Activated naive CD4-positive, alpha-beta T cell treated with anti-CD3 and anti-CD28 coated beads for 36 hours (primary cell): ENCODE results near the gene TTLL12. TPM values are rescaled to one million over a fixed set of nuclear protein-coding genes. Genes with fewer than 3 reads are reported as not detected.

Experiments used
- CTCF ChIA-PET: fragments of 350-600 bp; sonication (Branson Sonifier 250); formaldehyde crosslinking; loops from one replicate; lab custom pipeline; 2021; ENCODE audit warnings: antibody characterized with exemption; lab: Charles Lee
- DNase-seq: peaks from one replicate; pipeline ENCODE4 v3.0.0-alpha.2; 2020
- H3K27ac Mint-ChIP-seq: one replicate; pipeline ENCODE4 v1.8.0; 2021; ENCODE audit warnings: mild to moderate bottlenecking, mixed read lengths
- H3K27me3 Mint-ChIP-seq: one replicate; pipeline ENCODE4 v1.8.0; 2021; ENCODE audit warnings: low read depth, mixed read lengths
- H3K36me3 Mint-ChIP-seq: one replicate; pipeline ENCODE4 v1.8.0; 2021; ENCODE audit warnings: low read depth, mixed read lengths
- H3K4me1 Mint-ChIP-seq: one replicate; pipeline ENCODE4 v1.8.0; 2021; ENCODE audit warnings: low read depth, mixed read lengths
- H3K4me3 Mint-ChIP-seq: one replicate; pipeline ENCODE4 v1.8.0; 2021; ENCODE audit warnings: mild to moderate bottlenecking, moderate library complexity, mixed read lengths
- H3K9me3 Mint-ChIP-seq: one replicate; pipeline ENCODE4 v1.8.0; 2021; ENCODE audit warnings: mixed read lengths
- intact Hi-C: fragments of 100-400 bp; cut with micrococcal nuclease; formaldehyde crosslinking; loops from one replicate; pipeline ENCODE4 v1.15.1; 2023
- total RNA-seq, 2 experiments: library from RNA; stranded (reverse); gene quantifications; one replicate each; pipeline ENCODE4 v1.2.3, GENCODE V29; 2021

Gene TTLL12
- total RNA-seq, 2 experiments from 2014 or later = 63.1 to 64.6 TPM

GRCh38 chr22:43136255-43136654 is 50.7 kb downstream of the TTLL12 start:
- H3K9me3 Mint-ChIP-seq = no peaks in the 10 kb centered on the region
- CTCF ChIA-PET = interaction anchor here (1.0 to 1.4 kb wide), 2 partner anchors 38 to 46 kb away, joined by 3 to 4 read pairs; no protein-coding TSS in a partner anchor
- H3K27ac Mint-ChIP-seq = no peak overlapping the region
- DNase-seq = no peak
- intact Hi-C loops = no loop called here
- no peaks in the 10 kb centered on the region for H3K27me3 Mint-ChIP-seq
- peaks cover 34% of the 10 kb centered on the region for H3K36me3 Mint-ChIP-seq
- peaks cover 10% of the 10 kb centered on the region for H3K4me1 Mint-ChIP-seq
- H3K4me3 Mint-ChIP-seq = no peak overlapping the region

- Mint-ChIP-seq H3K36me3 (peaks cover 28% of the 10 kb centered on the region), H3K4me3 (no peak overlapping the region), H3K9me3 (no peaks in the 10 kb centered on the region), H3K4me1 (peaks cover 4% of the 10 kb centered on the region), H3K27ac (no peak overlapping the region), H3K27me3 (no peaks in the 10 kb centered on the region)
- DNase-seq = no peak
- intact Hi-C loops = no loop called here
- CTCF ChIA-PET = interaction anchor here (0.6 to 1.4 kb wide), 3 partner anchors 23 to 779 kb away, joined by 3 to 4 read pairs (median 4); no protein-coding TSS in a partner anchor
These were observed 51.4 kb downstream of the TTLL12 start for GRCh38 chr22:43135565-43135964.

- H3K27ac Mint-ChIP-seq = no peak overlapping the region
- no peaks in the 10 kb centered on the region for H3K9me3 Mint-ChIP-seq
- intact Hi-C loops = no loop called here
- no peak for DNase-seq
- H3K36me3 Mint-ChIP-seq = peaks cover 21% of the 10 kb centered on the region
- CTCF ChIA-PET = interaction anchor here (0.9 kb wide), 1 partner anchor 53 kb away, joined by 3 read pairs; no protein-coding TSS in a partner anchor
- H3K4me1 Mint-ChIP-seq = no peaks in the 10 kb centered on the region
- no peak overlapping the region for H3K4me3 Mint-ChIP-seq
- H3K27me3 Mint-ChIP-seq = no peaks in the 10 kb centered on the region
These were observed 52.4 kb downstream of the TTLL12 start for GRCh38 chr22:43134553-43134952.

DNA sequence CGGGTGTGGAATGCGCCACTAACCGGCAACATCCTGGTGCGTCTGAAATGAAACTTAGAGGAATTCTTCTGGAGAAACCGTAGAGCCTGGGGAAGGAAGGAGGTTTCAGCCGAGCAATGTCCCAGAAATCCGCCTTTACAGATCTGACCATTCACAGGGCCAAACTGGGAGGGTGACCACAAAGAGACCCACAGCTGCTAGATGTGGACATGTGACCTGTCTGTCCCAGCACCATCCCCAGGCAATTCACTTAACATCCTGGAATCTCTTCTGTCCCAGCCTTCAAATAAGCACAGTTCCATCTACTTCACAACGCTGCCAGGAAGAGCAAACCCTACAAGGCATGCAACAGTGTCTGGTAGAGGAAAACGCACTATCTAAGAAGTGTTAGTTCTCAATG is 53.5 kb downstream of the TTLL12 start:
- CTCF ChIA-PET = interaction anchor here (0.9 kb wide), 1 partner anchor 55 kb away, joined by 3 read pairs; no protein-coding TSS in a partner anchor
- H3K36me3 Mint-ChIP-seq = peaks cover 17% of the 10 kb centered on the region

DNA sequence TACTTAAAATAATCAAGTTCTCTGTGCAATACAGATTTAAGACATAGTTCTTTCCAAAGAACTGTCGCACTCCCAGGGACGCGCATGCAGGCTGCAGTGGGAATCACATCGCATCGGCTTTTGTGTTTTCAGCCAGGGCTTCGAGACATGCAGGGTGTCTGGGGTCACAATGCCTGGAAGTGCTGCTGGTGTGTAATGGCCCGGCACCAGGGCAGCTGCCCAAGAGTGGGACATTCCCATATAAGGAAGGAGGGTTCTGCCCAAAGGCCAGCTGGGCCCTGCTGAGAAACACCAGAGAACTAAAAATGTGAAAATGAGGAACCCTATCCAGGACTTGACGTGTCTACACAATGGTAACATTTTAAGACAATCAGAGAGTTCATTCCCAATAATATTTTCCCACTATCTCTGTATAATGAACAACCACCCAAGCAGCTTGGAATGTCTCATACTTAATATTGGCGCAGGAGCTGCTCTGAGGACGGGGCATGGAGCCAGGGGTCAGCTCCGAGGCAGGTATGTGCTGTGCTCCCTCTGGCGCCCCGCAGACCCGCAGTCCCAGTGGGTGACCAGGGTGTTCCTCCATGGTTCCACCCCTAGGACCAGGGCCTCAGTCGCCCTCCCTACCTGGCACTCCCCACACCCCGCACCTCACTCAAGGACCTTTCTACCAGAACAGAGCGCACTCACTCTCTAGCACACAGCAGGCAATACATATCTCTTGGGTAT is 55.0 kb downstream of the TTLL12 start:
- peaks cover 14% of the 10 kb centered on the region for H3K36me3 Mint-ChIP-seq
- H3K4me3 Mint-ChIP-seq = no peak overlapping the region
- no peak overlapping the region for H3K27ac Mint-ChIP-seq
- intact Hi-C loops = no loop called here
- DNase-seq = no peak
- no peaks in the 10 kb centered on the region for H3K27me3 Mint-ChIP-seq
- H3K9me3 Mint-ChIP-seq = no peaks in the 10 kb centered on the region
- CTCF ChIA-PET = no interaction called here
- H3K4me1 Mint-ChIP-seq = no peaks in the 10 kb centered on the region

More for the DNA sequence above, 53.5 kb downstream of the TTLL12 start:
- H3K27me3 Mint-ChIP-seq = no peaks in the 10 kb centered on the region
- H3K9me3 Mint-ChIP-seq = no peaks in the 10 kb centered on the region
- no peak for DNase-seq
- H3K4me1 Mint-ChIP-seq = no peaks in the 10 kb centered on the region
- no peak overlapping the region for H3K4me3 Mint-ChIP-seq
- intact Hi-C loops = no loop called here
- no peak overlapping the region for H3K27ac Mint-ChIP-seq

GRCh38 chr22:43129426-43130425 is 57.2 kb downstream of the TTLL12 start:
- no peak overlapping the region for H3K4me3 Mint-ChIP-seq
- no peak for DNase-seq
- intact Hi-C loops = no loop called here
- no peaks in the 10 kb centered on the region for H3K27me3 Mint-ChIP-seq
- peaks cover 9% of the 10 kb centered on the region for H3K36me3 Mint-ChIP-seq
- no peak overlapping the region for H3K27ac Mint-ChIP-seq
- no peaks in the 10 kb centered on the region for H3K9me3 Mint-ChIP-seq
- H3K4me1 Mint-ChIP-seq = no peaks in the 10 kb centered on the region
- CTCF ChIA-PET = interaction anchor here (0.6 kb wide), 1 partner anchor 316 kb away, joined by 3 read pairs; no protein-coding TSS in a partner anchor

GRCh38 chr22:43128928-43129424 is 58.0 kb downstream of the TTLL12 start:
- Mint-ChIP-seq H3K27me3 (no peaks in the 10 kb centered on the region), H3K4me3 (no peak overlapping the region), H3K36me3 (peaks cover 7% of the 10 kb centered on the region), H3K4me1 (no peaks in the 10 kb centered on the region), H3K27ac (no peak overlapping the region), H3K9me3 (no peaks in the 10 kb centered on the region)
- no peak for DNase-seq
- CTCF ChIA-PET = interaction anchor here (0.6 kb wide), 1 partner anchor 315 kb away, joined by 3 read pairs; no protein-coding TSS in a partner anchor
- intact Hi-C loops = no loop called here

DNA sequence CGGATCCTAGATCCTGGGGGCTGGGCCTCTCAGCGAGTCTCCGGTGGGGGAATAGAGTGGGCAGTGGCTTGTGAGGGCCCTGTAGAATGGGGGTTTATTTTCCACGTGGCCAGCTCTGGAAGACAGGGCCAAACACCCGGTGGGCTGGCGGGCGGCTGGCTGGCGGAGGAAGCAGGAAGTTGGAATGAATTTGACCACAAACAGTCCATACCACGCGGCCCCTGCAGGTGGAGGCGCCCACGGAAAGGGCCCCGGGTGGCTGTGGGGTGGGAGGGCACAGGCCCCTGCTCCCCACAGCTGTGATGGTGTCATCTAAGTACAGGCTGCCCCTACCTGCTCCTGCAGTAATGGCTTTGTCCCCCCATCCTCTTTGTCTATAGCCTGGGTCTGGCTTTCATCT is 58.8 kb downstream of the TTLL12 start:
- H3K27me3 Mint-ChIP-seq = no peaks in the 10 kb centered on the region
- H3K4me1 Mint-ChIP-seq = no peaks in the 10 kb centered on the region
- H3K9me3 Mint-ChIP-seq = no peaks in the 10 kb centered on the region
- peaks cover 3% of the 10 kb centered on the region for H3K36me3 Mint-ChIP-seq
- no peak for DNase-seq
- H3K4me3 Mint-ChIP-seq = no peak overlapping the region
- CTCF ChIA-PET = interaction anchor here (0.7 kb wide), 1 partner anchor 32 kb away, joined by 3 read pairs; no protein-coding TSS in a partner anchor
- intact Hi-C loops = no loop called here
- no peak overlapping the region for H3K27ac Mint-ChIP-seq

DNA sequence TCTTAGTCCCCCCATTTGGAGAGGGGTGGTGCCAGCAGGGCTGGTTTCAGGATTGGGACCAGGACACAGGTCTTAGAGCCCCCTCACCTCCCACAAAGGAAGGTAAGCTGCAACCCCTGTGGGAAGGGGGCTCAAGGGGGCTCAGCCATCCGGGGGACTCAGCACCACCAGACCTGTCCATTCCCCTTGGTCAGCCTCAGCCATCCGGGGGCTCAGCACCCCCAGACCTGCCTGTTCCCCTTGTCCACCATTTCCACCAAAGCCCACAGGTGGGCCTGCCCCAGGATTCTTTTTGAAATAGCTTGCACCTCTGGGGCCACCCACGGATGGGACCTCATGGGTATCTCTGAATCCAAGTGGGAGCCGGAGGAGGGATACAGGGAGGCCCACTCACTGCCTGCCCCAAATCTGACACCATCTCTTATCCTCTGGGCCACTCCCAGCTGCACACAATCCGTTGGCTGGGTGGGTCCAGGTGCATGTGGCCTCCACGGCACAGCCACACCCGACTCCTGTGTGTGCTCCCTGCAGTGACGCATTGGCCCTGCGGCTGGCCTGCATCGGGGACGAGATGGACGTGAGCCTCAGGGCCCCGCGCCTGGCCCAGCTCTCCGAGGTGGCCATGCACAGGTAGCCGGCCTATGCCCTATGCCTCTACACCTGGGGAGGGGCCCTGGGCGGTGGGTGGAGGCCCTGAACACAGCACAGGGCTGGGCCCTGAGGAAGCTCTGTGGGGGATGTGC is 59.6 kb downstream of the TTLL12 start:
- intact Hi-C loops = no loop called here
- no peak overlapping the region for H3K4me3 Mint-ChIP-seq
- H3K4me1 Mint-ChIP-seq = no peaks in the 10 kb centered on the region
- H3K27ac Mint-ChIP-seq = no peak overlapping the region
- H3K9me3 Mint-ChIP-seq = no peaks in the 10 kb centered on the region
- no peaks in the 10 kb centered on the region for H3K27me3 Mint-ChIP-seq
- H3K36me3 Mint-ChIP-seq = peaks cover 3% of the 10 kb centered on the region
- DNase-seq = no peak
- CTCF ChIA-PET = interaction anchor here (0.7 to 0.8 kb wide), 2 partner anchors 18 to 31 kb away, joined by 3 read pairs; no protein-coding TSS in a partner anchor

GRCh38 chr22:43126501-43127165 is 60.3 kb downstream of the TTLL12 start:
- intact Hi-C loops = no loop called here
- Mint-ChIP-seq H3K4me3 (no peak overlapping the region), H3K4me1 (no peaks in the 10 kb centered on the region), H3K27ac (no peak overlapping the region), H3K9me3 (no peaks in the 10 kb centered on the region), H3K36me3 (no peaks in the 10 kb centered on the region), H3K27me3 (no peaks in the 10 kb centered on the region)
- CTCF ChIA-PET = interaction anchor here (0.8 kb wide), 1 partner anchor 18 kb away, joined by 3 read pairs; no protein-coding TSS in a partner anchor
- no peak for DNase-seq

DNA sequence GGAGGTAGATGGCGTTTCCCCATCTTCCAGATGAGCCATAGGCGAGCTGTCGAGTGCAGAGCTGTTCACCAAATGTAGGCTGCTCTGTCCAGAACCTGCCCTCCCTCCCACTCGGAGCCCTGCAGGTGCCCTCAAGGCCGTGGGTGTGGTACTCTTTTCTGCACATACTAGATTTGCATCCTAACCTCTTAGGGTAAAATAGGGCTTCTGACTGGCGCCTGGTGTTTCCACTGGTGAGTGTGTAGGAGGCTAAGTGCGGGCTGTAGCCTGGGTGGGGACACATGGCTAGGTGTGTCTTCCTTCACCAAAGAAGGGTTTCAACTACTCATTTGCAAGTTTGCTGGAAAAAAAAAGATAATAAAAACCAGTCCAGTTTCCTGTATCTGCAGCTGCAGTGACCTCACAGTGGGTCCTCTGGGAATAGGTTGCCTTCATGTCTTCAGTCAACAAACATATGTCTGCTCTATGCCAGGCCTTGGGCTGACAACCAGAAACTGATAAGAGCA is 67.9 kb downstream of the TTLL12 start:
- intact Hi-C loops = no loop called here
- H3K4me1 Mint-ChIP-seq = no peaks in the 10 kb centered on the region
- no peak for DNase-seq
- no peaks in the 10 kb centered on the region for H3K36me3 Mint-ChIP-seq
- H3K9me3 Mint-ChIP-seq = no peaks in the 10 kb centered on the region
- no peak overlapping the region for H3K27ac Mint-ChIP-seq
- H3K27me3 Mint-ChIP-seq = no peaks in the 10 kb centered on the region
- CTCF ChIA-PET = no interaction called here
- H3K4me3 Mint-ChIP-seq = no peak overlapping the region
